Uterus (tissue), 2 donors: ENCODE measurements around the gene OSBPL2.

Experiments
- POLR2A ChIP-seq, 2 donors: fragments of 450-650 bp; IDR thresholded peaks; one replicate each; pipeline ENCODE4 v1.6.1; 2016; ENCODE audit warnings: antibody characterized with exemption in 2 of 2, mild to moderate bottlenecking in 1 of 2, moderate library complexity in 1 of 2
- TF ChIP-seq, protein P1 (sequence below), 4 experiments: fragments of 200-600 bp in 2 of 4; fragments of 450-650 bp in 2 of 4; sonication (generic) in 2 of 4; IDR thresholded peaks; one replicate each; pipeline ENCODE4 v1.5.1; 2016 to 2019; ENCODE audit warnings: antibody characterized with exemption in 4 of 4, mild to moderate bottlenecking in 2 of 4, moderate library complexity in 1 of 4

DNA sequence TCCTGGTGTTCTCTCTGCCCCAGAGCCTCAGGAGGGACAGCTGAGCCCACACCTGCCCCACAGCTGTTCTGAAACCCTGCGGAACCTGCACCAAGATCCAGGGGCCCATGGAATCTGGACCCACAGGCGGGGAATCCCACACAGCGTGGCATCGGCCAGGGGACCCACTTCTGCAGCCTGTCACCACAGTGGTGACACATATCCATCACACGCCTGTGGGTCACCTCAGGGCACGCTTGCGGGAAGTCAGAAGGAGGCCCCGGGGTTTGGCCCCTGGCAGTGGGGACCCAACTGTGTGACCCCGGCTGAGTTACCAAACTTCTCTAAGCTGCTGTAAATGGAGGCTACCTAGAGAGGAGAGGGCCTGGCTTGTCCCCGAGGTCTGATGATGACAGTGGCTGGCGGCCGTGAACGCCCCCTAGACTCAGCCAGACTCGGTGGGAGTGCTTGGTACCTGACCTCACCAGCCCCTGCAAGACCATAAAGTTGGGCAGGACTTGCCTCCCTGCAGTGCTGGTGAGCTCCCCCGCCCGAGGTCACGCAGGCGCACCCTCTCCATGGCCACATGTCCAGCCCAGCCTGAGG is 16.0 kb upstream of the OSBPL2 start:
- TF ChIP-seq, protein P1, sequence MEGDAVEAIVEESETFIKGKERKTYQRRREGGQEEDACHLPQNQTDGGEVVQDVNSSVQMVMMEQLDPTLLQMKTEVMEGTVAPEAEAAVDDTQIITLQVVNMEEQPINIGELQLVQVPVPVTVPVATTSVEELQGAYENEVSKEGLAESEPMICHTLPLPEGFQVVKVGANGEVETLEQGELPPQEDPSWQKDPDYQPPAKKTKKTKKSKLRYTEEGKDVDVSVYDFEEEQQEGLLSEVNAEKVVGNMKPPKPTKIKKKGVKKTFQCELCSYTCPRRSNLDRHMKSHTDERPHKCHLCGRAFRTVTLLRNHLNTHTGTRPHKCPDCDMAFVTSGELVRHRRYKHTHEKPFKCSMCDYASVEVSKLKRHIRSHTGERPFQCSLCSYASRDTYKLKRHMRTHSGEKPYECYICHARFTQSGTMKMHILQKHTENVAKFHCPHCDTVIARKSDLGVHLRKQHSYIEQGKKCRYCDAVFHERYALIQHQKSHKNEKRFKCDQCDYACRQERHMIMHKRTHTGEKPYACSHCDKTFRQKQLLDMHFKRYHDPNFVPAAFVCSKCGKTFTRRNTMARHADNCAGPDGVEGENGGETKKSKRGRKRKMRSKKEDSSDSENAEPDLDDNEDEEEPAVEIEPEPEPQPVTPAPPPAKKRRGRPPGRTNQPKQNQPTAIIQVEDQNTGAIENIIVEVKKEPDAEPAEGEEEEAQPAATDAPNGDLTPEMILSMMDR (IDR thresholded peaks at IDR 0.05) = no peak
- no peak for TF ChIP-seq POLR2A (IDR thresholded peaks at IDR 0.05)
